ENCODE measurements around the gene SRC. TPM values are rescaled to one million over a fixed set of nuclear protein-coding genes. Genes with fewer than 3 reads are reported as not detected.

The SRC gene
- polyA plus RNA-seq, 4 donors: 48.4 to 80.3 (median 60.4) TPM

DNA sequence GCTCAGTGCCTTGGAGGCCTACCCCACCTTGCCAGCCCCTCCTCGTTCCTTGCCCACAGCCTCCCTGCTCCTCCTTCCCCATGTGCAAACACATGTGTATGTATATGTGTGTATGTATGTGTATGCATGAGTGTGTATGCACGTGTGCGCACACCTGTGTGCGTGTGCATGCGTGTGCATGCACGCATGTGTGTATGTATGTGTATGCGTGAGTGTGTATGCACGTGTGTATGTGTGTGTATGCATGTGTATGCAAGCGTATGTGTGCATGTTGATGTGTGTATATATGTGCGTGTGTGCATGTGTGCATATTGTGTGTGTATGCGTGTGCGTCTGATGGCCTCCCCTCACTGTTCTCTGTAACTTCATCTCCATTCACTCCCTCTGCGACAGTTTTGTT, 74.7 kb downstream of the SRC start:
- no peak for DNase-seq (ENCODE audit: low read depth in 4 of 4, low spot score in 2 of 4)

DNA sequence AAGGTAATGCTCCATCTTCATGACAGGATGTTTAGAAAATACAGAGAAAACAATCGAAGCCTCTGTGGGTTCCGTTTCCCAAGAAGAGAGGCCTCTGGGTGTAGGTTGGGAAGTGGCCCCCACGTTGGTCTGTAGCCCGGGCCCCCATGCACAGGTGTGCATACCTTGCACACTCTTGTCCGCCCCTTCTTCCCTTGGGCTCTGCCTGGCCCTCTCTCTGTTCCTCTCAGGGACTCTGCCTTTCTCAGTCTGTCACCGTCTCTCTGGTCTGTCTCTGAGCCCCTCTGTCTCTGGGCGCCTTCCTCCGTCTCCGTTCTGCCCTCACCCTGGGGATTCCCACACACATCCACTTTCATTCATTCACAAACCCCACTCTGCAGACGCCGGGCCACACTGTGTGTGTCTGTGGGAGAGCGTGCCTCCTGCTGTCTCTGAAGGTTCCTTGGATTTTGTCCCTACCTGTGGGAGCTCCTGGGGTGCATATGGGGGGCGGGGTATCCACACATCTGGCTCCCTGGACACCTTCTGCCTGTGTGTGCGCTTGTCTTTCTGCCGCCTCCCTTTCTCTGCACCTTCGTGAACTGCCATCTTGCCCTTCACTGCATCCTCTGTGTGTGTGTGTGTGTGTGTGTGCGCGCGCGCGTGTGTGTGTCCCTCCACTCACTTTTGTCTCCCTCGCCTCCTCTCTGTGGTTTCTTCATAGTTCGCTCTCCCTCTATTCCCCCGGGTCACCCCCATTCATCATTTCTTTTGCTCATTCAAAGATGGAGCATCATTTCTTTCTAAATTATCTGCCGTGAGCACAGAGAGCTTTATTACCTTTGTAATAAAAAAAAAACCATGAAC, 75.3 kb downstream of the SRC start:
- no peak for DNase-seq (ENCODE audit: low read depth in 4 of 4, low spot score in 2 of 4)

DNA sequence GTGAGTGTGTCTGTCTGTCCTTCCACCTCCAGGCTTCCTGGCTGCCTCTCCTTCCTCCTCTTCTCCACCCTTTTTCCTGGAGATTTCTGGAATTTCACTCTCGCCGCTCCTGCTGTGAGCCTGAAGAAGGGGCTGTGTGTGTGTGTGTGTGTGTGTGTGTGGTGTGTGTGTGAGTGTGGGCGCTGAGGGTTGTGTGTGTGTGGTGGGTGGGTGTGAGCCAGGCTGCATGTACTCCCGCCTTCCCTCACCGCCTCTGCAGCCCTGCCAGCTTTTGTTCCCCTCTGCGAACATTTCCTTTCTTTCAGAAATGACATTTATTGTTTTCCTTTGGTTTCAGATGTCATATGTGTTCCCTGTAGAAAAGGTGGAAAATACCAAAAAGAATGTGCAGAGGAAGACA, 76.0 kb downstream of the SRC start:
- DNase-seq (ENCODE audit: low read depth in 4 of 4, low spot score in 2 of 4): no peak

DNA sequence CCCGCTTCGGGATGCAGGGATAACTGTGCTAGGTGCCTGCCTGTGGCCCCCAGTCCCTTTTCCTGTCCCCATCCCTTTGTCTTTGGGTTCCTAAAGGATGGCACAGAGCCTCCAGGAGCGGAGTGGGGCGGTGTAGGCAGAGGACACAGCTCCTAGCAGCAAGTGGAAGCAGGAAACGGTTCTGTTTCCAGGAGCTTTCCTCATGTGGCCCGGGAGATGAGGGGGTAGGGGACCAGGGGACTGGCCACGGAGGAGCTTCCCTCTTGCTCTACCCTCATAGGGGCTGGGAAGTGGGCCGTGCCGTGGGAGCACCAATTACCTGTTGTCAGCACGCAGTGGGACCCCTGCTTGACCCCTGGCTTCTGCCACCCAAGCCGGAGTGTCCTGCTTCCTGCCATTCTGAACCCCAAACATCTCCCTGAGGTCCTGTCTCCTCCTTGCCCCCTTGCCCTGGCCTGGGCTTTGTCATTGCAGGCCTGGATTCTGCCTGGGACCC, 76.9 kb downstream of the SRC start:
- DNase-seq (ENCODE audit: low read depth in 4 of 4, low spot score in 2 of 4): no peak

DNA sequence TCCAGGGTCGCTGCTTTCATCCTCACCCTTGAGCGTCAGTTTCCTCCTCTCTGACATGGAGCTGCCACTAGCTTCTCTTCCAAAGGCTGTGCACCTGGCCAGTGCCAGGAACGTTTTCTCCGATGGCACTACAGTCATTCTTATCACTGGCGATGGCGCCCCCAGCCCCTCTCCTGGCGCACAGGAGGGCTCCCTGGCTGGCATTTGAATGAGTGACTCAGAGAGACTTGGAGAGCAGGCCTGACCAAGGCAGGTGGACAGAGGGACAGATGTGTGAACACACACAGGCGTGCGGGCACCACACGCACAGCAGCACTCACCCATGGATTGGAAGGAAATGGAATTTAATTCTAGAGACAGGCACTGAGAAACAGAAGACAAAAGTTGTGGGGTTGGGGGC, 77.6 kb downstream of the SRC start:
- DNase-seq (ENCODE audit: low read depth in 4 of 4, low spot score in 2 of 4): no peak

DNA sequence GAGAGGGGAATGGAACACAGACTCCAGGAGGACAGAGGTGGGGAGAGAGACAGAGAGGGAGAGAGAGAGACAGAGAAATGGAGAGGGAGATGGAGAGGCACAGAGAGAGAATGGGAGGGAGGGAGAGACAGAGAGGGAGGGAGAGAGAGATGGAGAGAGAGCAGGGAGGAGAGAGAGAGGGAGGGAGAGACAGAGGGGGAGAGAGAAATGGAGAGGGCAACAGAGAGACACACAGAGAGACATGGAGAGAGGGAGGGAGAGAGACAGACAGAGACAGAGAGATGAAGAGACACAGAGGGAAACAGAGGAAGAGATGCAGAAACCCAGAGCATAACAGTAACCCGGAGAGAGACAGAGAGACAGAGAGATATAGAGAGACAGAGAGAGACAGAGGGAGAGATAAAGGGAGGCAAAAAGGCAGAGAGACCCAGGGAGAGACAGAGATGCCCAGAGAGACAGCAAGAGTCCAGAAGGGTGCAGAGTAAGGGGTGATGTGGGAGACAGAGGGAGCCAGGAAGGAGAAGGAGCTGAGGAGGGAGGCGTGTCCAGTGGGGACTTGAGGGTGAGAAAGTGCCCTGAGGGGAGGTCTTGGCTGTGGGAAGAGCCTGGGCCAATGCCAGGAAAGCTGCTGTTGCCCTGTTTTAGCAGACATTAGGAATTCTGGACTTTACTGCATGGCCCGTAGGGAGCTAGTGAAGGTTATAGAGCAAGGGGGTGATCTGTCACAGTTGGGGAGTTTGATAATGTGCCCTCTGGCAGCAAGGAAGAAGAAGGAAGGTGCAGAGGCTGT, 78.3 kb downstream of the SRC start:
- no peak for DNase-seq (ENCODE audit: low read depth in 4 of 4, low spot score in 2 of 4)

DNA sequence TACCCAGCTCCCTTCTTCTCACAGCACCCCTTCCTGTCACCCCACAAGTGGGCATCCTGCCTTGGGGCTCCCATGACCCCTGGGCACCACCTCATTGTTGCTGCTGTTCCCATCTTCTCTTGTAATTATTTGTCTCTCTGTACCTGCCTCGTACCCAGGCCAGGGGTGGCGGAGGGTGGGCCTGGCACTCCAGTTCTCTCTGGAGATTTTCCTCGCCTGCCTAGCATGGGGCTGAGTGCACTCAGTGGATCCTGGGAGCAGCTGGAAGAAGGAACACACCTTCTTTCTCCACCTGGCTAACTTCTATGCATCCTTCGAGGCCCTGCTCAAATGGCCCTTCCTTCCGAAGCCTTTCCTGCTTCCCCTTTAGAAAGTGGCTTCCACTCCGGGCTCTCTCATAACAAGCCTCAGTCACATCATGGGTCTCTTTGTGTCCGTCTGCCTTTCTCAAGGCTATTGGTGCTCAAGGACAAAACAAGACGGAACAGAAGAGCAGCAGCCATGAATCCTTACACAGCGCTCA, 79.2 kb downstream of the SRC start:
- DNase-seq (ENCODE audit: low read depth in 4 of 4, low spot score in 2 of 4): no peak

DNA sequence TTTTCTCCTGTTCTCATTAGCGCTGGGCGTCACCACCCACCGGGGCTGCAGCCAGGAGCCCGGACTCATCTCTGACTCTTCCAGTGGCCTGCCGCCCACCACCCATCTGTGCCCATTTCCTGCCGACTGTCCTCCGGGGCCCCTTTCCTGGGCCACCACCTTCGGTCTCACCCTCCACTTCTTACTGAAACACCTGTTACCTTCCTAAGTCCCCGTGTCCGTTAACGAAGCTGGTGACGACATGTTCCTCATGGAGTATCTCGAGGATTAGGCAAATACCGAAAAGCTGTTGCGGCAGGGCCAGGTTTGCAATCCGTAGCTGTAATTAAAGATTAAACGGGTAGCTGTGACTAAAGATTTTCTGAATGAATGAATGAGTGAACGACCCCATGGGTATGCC, 80.2 kb downstream of the SRC start:
- DNase-seq (ENCODE audit: low read depth in 4 of 4, low spot score in 2 of 4): no peak

DNA sequence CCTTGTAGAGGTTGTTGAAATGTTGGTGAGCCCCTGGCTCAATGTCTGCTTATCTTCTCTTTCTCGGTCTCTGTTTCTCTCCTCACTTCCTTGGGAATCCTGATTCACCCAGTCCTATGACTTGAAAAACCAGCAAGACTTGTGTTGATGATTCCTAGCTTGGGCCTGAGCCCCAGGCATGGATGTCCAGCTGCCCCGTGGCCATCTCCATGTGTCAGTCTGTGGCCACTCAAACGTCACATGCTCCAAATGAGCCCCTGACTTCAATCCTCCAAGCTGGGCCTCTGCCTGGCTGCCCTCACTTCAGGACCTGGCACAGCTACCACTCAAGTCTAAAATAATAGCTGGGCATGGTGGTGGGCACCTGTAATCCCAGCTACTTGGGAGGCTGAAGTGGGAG, 81.0 kb downstream of the SRC start:
- DNase-seq (ENCODE audit: low read depth in 4 of 4, low spot score in 2 of 4): no peak

DNA sequence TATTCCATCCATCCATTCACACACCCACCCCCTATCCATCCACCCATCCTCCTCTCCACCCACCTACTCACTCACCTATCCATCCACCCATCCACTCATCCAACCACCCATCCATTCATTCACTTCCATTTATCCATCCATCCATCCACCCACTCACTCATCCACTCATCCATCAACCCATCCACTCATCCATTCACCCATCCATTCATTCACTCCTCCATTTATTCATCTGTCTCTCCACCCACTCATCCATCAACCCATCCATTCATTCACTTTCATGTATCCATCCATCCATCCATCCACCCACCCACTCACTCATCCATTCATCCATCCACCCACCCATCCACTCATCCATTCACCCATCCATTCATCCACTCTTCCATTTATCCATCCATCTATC, 84.1 kb downstream of the SRC start:
- DNase-seq (ENCODE audit: low read depth in 4 of 4, low spot score in 2 of 4): no peak

DNA sequence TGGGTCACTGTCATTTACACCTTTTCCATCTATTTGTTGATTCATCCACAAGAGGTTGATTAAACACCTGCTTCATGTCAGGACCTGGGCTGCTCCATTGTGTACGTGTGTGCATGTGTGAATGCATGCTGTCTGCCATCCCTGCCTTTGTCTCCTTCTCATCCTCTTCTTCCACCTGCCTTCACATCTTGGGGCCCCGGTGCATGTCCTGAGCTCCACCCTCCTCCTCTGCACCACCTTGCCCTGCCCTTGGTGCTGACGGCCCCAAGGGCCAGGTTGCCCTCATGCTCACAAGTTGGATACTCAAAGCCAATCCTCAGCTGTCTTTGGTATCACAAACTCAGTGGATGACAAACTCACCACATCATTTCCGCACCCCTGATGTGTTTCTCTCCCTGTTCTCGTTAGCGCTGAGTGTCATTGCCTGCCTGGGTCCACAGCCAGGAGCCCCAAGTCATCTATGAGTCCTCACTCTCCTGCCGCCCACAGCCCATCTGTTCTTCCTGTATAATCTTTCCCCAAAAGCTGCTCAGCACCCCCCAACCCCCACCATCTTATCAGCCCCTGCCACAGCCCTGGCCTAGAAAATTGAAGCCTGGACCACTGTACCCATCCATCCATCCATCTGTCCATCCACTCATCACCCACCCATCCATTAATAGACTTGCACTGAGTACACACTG, 85.0 kb downstream of the SRC start:
- no peak for DNase-seq (ENCODE audit: low read depth in 4 of 4, low spot score in 2 of 4)

DNA sequence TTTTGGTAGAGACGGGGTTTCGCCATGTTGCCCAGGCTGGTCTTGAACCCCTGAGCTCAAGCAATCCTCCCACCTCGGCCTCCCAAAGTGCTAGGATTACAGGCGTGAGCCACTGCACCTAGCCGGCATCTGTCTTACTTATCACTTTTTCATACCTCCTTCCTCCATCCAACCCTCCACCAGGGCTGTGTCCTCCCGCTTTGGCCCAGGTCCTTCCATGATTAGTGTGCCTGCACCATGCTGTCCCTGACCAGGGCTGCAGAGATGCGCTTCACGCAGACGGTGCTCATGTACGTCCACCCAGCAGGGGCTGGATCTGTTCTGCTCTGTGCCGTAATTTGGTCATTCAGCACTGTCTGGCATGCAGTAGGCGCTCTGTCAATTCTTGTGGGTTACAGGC, 85.8 kb downstream of the SRC start:
- no peak for DNase-seq (ENCODE audit: low read depth in 4 of 4, low spot score in 2 of 4)

DNA sequence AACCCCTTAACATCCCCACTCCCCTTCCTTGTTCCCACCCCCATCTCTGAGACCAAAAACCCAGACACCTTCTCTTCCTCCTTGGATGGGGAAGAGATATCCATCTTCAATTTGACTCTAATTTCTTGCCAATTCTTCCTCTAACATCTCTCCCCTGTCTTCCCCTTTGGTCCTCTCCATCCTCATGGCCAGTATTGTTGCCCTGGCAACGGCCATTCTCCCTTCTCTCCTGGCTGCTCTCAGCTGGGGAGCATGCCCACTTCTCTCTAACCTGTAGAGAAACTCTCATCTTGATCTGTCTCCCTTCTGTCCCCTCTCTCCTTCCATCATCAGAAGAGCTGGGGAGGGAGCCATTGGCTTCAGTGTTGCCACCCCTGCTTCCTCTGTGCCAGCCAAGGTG, 86.7 kb downstream of the SRC start:
- DNase-seq (ENCODE audit: low read depth in 4 of 4, low spot score in 2 of 4): no peak

DNA sequence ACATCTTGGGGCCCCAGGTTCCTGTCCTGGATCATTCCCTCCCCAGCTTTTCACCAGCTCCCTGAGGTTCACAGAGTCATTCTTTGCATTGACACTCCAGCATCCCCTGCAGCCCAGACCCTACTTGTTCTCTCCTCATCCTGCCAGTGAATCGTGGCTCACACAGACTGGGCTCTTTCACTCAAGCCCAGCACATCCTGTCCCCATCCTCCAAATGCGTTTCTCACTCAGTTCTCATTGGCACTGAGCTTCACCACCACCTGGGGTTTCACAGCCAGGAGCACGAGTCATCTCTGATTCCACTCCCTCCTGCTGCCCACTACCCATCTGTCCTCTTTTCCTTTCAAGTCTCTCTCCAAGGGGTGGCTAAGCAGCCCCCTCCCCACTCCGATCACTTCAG, 89.7 kb downstream of the SRC start:
- DNase-seq (ENCODE audit: low read depth in 4 of 4, low spot score in 2 of 4): no peak

DNA sequence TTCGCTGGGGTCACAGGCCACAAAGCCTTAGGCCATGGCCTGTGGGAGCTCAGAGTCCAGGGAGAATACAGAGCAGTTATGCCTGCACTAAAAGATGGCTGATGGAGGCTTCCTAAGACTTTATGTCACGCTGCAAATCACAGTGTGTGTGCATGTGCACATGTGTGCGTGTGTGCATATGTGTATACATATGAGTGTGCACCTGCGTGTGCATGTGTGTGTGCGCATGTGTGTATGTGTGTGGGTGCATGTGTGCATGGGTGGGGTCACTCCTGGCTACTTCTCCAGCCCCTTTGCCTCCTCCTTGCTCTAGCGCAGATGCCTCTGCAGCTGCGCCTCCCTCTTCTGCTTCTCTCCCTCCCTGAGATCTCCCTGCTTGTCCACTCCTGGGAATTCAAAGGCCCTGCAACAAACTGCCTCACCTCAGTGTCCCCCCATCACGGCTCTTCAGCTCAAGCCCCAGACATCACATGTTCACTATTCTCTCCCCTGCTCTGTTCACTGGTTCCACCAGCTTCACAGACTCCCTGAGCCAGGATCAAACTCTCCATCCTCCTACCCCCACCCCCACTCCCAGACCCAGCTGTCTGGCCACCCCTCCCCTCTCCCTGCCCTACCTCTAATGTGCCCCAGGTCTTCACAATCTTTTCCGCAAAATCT, 90.7 kb downstream of the SRC start:
- DNase-seq (ENCODE audit: low read depth in 4 of 4, low spot score in 2 of 4): no peak

DNA sequence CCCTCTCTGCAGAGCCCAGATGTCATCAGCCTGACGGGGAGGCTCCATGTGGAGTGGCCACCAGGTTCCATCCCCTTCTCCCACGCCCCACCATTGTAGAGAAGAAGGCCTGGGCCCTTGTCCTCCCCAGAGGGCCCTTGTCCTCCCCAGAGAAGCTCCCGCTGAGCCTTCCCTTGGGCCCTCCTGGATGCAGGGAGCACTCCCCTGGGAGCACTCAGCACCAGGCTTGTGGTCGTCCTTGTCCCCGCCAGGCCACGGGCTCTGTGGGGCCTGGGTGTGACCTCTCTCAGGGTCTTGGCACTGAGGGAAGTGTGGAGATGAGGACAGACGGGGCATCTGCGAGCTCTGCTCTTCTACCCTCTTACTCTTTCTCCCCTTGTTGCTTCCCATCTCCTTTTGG, 91.7 kb downstream of the SRC start:
- DNase-seq (ENCODE audit: low read depth in 4 of 4, low spot score in 2 of 4): no peak

DNA sequence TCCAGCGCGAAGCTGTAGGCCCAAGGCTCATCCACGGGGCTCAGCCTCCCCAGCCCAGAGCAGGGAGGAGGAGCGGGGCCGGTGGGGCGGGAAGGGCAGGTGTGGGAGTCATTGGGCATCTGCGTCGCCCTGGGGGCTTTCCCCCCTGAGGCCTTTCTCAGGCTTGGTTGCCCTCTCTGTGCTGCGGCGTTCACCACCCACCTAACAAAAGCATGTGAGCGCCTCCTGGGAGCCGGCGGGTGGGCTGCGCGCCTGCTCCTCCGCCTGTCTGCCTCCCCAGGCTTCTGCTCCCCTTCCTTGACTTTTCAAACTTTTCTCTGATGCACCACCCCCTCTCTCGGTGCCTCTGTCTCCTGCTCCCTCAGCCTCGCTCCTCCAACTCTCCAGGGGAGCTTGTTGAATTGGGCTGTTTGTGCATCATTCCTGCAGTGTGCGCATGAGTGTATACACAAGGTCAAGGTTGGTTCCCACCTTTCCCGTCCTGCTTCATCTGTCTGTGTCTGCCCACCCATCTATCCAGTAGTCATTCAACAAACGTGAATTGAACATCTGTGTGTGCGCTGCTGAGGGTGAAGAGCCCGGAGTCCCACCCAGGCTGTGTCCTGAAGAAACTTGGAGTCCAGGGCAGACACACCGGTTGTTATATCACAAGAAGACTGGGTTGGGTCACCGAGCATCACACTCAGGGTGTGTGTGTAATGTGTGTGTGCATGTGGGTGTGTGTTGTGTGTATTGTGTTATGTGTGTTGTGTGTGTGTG, 92.7 kb downstream of the SRC start:
- no peak for DNase-seq (ENCODE audit: low read depth in 4 of 4, low spot score in 2 of 4)

DNA sequence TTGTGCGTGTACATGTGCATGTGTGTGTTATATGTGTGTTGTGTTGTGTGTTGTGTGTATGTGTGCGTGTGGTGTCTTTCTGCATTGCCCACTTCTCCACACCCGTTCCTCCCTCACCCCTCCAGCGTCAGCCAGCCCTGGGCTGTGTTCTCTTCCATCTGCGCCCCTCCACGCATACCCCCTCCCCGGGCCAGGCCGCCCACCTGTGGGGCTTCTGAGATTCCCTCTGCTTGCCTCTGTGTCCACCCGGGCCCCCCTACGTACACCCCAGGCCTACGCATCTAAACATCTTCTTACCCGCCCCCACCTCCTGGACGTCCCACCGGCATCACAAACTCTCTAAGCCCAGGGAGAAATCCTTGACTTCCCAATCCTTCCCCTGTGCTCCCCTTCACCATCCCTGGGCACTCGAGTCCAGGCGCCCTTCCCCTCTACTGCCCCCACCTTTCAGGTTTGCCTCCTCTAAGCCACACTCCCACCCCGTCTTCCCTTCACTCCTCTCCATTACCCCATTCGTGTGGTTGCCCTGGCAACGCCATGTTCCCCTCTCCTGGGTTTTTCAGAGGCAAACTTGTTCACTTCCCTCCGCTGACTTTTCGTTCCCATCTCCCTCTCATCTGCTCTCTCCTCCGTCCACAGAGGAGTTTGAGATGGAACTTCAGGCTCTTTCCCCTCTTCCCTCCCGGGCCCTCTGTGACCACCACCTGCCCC, 93.4 kb downstream of the SRC start:
- DNase-seq (ENCODE audit: low read depth in 4 of 4, low spot score in 2 of 4): no peak

DNA sequence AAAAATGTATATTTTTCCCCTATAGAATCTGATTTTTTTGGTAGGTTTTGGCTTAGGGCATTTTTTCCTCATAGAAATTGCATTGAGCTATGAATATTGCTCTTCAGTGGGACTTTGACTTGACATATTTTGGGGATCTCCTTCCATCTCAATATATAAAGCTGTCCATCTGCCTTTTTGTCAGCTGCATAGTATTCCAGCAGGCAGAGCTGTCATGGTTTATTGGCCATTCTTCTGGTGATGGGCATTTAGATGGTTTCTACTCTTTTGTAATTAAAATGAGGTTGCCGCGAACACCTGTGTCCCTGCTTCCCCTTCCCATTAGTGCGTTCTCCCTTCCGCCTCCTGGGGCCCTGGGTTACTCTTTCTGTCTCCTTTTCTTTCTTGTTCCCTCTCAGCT, 95.1 kb downstream of the SRC start:
- no peak for DNase-seq (ENCODE audit: low read depth in 4 of 4, low spot score in 2 of 4)
